Activated T-helper 1 cell treated with Interleukin-2 at 50 U/mL for 16 hours (primary cell): Measurements from ENCODE around the gene EBLN2.

Source experiments
- DNase-seq: peaks from one replicate; pipeline ENCODE4 v3.0.0-alpha.2; 2020; ENCODE audit warnings: low read depth

EBLN2 gene

GRCh38 chr3:73107676-73108187 lies 46.3 kb downstream of the EBLN2 start:
- no peak for DNase-seq

GRCh38 chr3:73108750-73109149 lies 47.3 kb downstream of the EBLN2 start:
- no peak for DNase-seq

DNA sequence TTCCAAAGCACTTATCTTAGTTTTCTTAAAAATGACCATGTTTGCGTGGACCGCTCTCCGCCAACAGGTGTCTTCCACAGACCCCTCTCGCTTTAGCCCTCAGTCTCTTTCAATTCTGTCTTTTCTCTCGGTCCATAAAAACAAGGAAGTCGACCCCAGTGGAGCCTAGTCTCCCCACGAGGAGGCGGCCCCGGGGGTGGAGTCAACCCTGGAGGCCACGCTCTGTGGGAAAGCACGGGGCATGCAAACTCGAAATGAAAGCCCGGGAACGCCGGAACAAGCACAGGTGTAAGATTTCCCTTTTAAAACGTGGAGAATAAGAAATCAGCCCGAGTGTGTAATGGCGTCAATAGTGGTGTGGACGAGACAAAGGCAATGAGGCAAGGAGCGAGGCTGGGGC lies 49.1 kb downstream of the EBLN2 start:
- DNase-seq = no peak
